A172 (cell line): ENCODE data around the gene POM121L2. TPM values are rescaled to one million over a fixed set of nuclear protein-coding genes. Genes with fewer than 3 reads are reported as not detected.

Experiments used
- DNase-seq: peaks from one replicate; pipeline ENCODE4 v3.0.0-alpha.2; 2015; ENCODE audit warnings: low spot score
- total RNA-seq: library from RNA; depleted of rRNA; stranded (reverse); fragments of >200 nt; shearing (Covaris generic); gene quantifications from 2 replicates; pipeline ENCODE4 v1.2.3, GENCODE V29; 2014; rRNA removed

POM121L2 gene
- total RNA-seq, 1 experiment from 2014 or later: not detected

- DNase-seq: no peak
Measured at GRCh38 chr6:27260369-27260768, 51.7 kb downstream of the POM121L2 start.

Other genes with a start within 250 kb of the POM121L2 start
- gene PRSS16, start 64.6 kb downstream of the POM121L2 start, total RNA-seq: 0.12 and 0.62 TPM in 2 replicates
- 0.53 and 3.3 TPM in 2 replicates for gene ZNF391, start 76.5 kb upstream of the POM121L2 start, total RNA-seq
- gene ZNF184, start 160.8 kb upstream of the POM121L2 start, total RNA-seq: 11.8 and 14.2 TPM in 2 replicates